Frontal cortex (tissue), 4 donors: Measurements from ENCODE around the gene ROR2. TPM values are rescaled to one million over a fixed set of nuclear protein-coding genes. Genes with fewer than 3 reads are reported as not detected.
A peak's percentile ranks its signal among the peaks of the same experiment; 100 is the strongest.

Experiments used
- DNase-seq, 2 donors: peaks; one replicate each; pipeline ENCODE4 v3.0.0; 2012; ENCODE audit warnings: low spot score in 2 of 2
- FAIRE-seq: peaks from 2 replicates; lab custom pipeline; 2012; peaks lifted over from hg19 to GRCh38; lab: Jason Lieb, UNC
- total RNA-seq: library from RNA; depleted of rRNA; stranded (reverse); fragments of >200 nt; gene quantifications from one replicate; pipeline ENCODE4 v1.2.3, GENCODE V29; 2014
- donor health status: control.
- donor health status: control.
- donor health status: control.

The ROR2 gene
- total RNA-seq, 1 donor from 2014 or later, result 0.82 TPM

DNA sequence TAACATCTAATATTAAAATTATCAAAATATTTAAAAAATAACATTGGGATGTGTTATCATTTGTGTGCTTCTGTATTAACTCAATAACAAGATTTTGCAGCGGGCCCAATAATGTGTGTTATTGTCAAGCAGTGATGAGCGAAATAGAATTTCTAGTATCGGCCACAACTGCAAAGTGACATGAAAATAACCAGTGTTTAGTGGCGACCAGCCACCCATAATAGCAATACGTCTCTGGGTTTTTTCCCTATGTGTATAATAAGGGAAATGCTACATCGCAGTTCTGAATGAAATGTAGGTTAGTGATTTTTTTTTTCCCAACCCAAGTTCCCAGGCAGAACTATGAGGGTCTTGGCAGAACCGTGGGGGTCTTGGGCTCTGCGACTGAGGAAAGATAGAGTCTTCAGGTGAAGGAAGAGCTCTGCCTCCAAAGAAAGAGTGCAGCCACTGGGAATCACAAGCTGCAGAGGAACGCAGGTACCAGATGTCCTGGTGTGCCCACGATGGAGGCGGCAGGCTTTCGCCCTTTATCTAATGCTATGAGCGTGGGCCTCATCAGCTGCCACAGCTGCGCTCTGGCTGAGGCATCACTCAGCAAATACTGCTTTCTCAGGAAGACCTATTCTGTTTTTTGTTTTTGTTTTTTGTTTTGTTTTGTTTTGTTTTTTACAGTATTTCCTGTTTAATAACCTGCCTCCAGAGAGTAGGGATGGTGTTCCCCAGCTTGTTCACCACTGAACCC is 235.0 kb downstream of the ROR2 start:
- FAIRE-seq (no peak), DNase-seq (no peak)

DNA sequence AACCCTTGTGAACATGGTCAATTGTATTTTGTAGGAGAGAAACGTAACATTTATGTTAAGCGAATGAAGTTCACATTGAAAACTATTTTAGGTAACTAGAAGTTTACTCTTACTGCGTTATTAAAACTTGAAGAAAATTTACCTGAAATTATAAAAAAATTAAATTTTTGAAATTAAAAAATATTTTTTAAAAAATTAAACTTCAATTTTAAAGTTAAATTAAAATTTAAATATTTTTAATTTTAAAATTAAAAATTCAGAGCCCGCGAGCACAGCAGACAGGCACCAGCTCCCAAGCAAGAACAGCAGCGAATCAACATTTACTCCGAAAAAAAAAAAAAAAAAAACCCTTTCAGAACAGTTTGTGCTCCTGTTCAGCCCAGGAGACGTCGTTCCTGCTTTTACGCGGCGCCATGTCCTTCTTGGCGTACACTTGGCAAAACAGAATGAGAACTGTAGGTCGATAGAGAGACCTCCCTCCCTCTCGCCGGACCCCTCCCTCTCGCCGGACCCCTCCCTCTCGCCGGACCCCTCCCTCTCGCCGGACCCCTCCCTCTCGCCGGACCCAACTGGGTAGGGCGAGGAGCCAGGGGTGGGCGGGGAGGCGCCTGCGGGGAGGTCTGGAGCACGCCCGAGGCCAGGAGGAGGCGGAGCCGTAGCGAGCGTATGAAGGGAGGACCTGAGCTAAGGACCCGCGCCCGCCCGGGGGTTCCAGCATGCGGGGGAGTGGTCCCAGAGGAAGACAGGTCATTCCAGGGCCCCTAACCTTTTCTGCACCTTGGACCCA is 235.8 kb downstream of the ROR2 start:
- DNase-seq, result no peak
- FAIRE-seq, result peak; percentile 84

DNA sequence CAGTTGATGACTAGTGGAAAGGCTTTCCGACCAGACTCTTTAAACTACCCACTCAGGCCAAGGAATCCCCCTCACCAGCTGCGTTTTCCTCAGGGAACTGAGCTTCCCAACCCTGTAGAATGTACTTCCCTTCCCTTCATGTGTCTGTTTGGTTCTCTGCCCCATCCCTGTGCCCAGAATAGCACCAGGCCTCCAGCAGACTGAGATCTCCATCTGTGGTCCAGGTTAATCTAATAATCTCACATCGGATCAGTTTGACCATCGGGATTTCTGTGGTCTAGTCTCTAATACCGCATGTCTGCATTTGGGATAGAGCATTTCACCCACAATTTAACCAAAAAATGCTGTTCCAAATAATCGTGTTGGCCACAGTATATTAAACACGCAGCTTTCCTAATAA is 237.2 kb downstream of the ROR2 start:
- no peak for FAIRE-seq
- no peak for DNase-seq

DNA sequence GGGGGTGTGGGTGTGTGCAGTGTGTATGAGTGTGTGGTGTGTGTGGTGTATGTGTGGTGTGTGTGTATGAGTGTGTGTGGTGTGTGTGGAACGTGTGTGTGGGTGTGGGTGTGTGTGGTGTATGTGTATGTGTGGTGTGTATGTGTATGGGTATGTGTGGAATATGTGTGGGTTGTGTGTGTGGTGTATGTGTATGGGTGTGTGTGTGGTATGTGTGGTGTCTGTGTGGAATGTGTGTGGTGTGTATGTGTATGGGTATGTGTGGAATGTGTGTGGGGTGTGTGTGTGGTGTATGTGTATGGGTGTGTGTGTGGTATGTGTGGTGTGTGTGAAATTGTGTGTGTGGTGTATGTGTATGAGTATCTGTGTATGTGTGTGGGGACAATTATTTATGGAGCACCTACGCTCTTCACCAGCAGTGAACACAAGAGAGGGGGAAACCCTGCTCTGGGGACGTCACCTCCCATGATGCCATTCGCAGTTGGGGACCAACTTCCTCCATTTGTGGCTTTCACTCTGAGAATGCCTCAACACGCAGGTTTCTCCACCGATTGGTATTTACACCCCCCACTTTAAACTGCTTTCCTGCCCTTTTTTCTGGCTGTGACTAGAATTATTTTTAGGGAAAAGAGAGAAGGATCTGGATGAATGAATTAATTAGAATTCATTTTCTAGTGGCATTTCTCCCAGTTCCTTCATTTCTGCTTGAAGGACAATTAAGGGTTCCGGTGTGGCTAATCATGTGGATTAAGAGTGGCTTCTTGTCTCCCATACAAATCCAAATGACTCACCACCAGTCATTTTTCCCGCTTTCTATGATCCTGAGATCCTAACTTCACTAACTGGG is 238.1 kb downstream of the ROR2 start:
- no peak for FAIRE-seq
- no peak for DNase-seq

DNA sequence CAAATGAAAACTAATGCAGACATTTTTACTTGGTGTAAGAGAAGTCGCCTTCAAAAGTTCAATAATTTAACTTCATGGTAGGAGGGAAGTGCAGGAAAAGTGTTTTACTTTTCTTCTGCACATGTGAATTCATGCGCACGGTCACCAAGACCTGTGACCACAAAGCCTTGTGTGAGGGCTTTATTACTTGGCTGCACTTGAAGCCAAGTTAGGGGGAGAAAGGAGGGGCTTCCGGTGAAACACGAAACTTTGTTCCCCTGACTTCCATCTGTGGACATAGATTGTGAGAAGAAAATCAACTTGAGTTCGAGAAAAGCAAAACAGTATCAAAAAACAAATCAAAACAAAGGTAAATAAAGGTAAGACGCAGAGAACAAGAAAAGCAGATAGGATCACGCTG is 239.9 kb downstream of the ROR2 start:
- DNase-seq (no peak), FAIRE-seq (no peak)

DNA sequence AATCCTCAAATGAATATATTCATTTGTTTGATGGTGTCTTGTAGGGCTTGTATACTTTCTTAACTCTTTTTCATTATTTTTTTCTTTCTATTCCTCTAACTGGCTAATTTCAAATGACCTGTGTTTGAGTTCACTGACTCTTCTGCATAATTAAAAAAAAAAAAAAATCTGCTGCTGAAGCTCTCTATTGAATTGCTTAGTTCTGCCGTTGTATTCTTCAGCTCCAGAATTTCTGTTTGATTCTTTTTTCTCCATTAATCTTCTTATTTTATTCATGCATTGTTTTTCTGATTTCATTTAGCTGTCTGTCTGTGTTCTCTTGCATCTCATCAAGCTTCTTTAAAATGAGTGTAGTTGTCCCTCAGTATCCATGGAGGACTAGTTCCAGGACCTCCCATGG is 244.6 kb downstream of the ROR2 start:
- no peak for FAIRE-seq
- DNase-seq, result no peak

DNA sequence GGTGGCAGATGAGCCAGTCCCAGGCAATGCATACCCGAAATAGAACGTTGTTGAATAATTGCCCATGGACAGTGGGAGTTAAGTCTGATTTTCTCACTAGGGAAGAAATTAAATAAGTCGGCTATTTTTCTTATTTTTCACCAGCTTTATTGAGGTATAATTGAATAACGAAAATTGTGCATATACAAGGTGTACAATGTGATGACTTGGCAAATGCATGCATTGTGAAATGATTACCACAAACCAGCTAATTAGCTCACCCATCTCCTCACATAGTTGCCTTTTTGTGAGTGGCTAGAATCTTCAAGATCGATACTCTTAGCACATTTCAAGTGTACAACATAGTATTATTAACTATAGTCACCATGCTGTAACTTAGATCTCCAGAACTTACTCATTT is 249.6 kb downstream of the ROR2 start:
- no peak for DNase-seq
- no peak for FAIRE-seq

DNA sequence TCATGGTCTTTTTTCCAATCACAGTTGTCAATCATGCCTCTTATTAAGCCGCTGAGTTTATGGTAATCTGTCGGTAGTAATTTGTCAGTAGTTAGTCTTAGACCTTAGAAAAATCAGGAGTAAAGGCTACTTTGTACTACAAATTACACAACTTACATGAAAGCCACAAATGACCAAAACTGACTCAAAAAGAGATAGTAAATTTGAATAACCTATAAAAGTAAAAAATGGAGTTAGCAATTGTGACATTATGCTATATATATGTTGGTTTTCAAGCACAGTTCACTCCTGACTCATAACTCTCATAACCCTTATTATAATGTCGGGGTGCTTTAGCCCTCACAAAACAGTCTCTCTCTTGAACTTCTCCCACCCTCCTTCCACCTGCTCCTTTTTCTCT is 251.8 kb downstream of the ROR2 start:
- FAIRE-seq (no peak), DNase-seq (no peak)

DNA sequence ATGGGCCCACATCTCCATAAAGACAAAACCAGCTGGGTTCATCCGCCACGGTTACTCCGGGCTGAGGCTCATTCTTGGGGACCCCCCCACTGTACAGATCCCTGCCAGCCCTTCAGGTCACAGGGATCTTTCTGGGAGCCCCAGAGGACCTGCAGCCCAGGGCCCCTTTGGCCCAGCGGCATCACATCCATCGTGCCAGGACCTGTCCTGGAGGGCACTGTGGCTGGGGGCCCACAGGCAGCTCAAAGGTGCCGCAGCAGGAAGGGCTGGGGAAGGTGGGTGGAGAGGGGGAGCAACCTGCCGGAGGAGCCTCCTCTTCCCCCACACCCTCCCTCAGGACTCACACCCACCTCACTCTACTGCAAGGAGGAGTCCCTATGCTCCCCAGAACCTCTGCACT is 252.8 kb downstream of the ROR2 start:
- DNase-seq (no peak), FAIRE-seq (no peak)

DNA sequence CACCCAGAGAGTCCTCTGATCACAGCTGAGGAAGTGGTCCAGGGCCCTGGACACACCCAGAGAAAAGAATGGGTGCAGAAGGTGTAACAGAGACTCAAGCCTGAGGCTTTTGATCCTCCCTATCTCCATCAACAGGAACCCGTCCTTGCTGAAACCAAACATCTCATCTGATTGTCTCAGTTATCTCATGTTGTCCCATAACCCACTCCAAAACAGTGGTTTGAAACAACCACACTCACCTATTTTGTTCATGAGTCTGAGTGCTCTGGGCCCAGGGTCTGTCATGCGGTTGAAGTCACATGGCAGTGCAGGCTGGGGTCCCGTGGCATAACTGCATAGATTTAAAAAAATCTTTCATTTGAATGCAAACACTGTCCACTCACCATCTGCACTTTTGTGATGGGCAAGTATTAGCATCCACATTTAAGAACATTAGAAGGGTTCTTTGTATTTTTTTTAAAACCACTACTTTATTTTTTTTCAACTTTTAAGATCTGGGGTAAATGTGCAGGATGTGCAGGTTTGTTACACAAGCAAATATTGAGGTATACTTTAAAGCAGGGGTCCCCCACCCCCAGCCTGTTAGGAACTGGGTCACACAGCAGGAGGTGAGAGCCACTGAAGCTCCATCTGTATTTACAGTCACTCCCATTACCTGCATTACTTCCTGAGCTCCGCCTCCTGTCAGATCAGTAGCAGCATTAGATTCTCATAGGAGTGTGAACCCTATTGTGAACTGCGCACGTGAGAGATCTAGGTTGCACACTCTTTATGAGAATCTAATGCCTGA is 255.8 kb downstream of the ROR2 start:
- FAIRE-seq (no peak), DNase-seq (no peak)

DNA sequence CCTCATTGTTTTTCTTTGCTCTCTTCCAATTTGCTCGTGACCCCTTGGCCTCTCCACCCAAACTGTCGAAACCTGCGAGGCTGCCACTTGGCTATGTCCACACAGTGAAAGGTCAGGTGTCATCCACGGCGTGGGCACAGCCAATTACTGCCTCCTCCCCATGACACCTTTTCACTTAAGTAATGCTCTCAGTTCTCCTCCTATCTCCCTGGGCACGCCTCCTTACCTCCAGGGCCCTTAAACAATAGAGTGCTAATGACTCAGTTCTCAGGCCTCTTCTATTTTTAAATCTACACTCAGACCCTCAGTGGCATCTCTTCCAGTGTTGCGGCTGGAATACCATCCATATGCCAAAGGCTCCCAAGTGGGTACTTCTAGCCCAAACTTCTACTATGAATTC is 256.8 kb downstream of the ROR2 start:
- FAIRE-seq, result no peak
- DNase-seq, result no peak

DNA sequence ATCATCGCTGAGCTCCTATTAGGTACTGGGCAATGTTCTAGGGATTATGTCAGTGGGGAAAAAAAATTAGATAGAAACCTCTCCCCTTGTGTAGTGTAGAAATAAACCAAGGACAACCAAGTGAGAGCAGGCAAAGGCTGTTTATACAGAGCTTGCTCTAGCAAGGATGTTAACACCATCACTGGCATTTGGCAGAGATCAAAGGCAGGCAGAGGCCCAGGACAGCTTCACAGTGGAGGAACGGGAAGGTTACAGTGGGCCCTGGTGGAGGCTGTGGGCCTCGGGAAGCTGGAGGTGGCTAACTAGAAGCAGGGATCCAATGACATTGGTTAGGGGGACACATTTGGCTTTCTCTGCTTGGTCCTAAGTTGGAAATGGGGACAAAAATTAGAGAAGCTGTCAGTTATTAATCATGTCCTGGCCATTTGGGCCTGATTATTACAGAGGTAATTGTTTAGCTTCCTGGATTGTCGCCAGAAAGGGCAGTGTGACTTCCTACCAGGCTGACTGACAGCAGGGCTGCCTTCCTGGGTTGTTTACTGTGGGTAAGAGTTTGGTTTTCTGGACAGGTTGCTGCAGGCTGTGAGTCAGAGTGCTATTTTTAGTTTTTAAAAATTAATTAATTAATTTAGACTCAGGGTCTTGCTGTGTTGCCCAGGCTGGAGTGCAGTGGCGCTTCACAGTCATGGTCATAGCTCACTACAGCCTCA is 259.3 kb downstream of the ROR2 start:
- FAIRE-seq (no peak), DNase-seq (no peak)

DNA sequence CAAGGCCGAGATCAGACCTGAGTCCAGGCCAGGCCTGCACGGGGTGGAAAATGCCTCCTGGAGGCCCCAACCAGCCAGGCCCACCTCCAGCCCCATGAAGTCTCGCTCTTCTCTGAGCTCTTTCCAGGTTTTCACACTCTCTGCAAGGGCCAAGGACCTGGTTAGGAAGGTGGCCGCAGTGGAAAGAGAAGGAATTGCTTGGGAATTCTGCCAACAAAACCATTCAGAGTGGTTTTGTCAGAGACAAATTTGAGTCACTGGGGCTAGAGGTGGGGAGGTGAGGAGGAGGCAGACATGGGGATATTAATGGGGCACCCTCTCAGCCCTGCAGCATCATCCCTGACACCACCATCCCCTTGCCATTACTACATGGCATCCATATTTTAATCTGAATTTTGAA is 261.0 kb downstream of the ROR2 start:
- FAIRE-seq, result no peak
- no peak for DNase-seq

DNA sequence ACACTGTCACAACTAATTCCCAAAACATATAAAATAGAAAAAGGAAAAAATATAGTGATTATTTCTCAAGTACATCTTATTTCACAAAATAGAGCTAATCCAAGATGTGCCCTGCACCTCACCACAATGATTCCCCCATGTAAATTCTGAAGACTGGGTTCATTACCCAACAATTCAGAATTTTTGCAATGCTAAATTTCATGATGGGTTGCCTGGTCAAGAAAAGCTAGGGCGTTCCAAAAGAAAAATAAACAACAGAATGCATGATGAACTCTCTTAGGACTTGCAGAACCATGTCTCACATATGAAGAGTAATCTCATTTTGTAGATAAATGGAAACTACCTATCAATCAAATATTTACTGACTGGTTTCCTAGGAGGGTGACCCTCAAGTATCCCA is 266.8 kb downstream of the ROR2 start:
- no peak for FAIRE-seq

DNA sequence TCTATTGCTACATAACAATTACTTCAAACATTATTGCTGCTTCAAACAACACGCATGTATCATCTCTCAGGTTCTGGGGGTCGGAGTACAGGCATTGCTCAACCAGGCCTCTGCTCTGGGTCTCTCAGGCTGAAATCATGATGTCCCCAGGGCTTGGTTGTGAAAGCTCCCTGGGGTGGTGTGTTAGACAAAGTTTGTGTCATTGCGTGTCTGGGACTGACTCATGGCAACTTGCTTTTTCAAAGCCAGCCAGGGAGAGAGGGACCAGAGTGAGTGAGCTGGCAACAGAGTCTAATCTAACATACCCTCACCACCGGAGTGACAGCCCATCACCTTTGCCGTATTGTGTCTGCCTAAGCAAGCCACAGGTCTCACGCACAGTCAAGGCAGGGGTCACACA is 267.2 kb downstream of the ROR2 start:
- FAIRE-seq, result no peak
- DNase-seq, result no peak

More for the DNA sequence above, 266.8 kb downstream of the ROR2 start:
- no peak for DNase-seq

DNA sequence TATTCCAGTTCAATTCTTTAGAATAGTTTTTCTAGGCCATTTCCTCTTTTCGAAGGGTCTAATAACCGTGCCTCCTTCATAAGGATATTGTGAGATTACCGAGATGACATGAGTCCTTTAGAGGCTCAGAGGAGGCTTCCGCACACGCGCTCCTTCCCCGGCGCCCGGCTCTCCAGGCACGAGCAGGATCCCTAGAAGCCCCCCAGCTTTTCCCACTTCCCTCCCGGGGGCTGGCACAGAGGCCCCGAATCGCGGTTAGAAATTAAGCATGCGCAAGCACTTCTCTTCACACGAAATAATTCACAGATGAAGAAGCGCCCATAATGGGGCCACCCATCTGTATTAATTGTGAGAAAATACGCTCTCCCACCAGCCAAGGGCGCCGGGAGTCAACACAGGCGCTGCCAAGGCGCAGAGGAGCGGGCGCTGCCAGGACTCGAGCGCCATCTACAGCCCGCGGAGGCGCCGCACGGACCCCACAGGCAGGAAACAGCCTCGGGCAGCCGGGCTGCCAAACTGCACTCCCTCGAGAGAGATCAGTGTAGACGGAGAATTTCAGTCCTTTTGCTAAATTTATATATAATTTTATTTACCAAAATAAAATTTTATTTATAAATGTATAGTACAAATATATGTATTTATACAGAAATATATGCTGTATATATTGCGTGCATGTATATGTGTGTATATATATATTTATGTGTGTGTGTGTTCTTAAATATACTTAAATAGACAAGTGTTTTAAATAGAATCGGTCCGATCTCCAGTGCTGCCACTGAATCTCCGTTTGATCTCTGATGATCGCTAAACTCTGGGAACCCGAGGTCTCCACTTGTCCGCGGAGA is 268.3 kb downstream of the ROR2 start:
- DNase-seq (peak; percentile 69 to 87), FAIRE-seq (no peak)

DNA sequence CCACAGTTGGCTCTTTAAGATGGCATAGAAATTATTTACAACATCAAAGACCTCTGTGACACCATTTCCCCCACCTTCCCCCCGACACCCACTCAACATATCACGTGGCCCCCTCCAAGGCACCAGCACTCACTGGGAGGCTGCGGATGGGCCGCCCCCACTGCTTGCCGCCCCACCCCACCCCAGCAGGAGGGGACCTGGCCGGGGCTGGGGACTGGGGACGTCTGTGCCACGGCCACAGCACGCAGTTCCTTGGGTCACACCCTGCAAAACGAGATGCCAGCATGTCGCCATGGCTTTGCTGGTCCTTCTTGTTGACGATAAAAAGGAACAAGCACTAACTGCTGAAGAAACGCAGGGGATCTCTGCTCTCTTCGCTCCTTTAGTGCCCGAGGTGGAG is 269.0 kb downstream of the ROR2 start:
- DNase-seq (no peak), FAIRE-seq (no peak)

DNA sequence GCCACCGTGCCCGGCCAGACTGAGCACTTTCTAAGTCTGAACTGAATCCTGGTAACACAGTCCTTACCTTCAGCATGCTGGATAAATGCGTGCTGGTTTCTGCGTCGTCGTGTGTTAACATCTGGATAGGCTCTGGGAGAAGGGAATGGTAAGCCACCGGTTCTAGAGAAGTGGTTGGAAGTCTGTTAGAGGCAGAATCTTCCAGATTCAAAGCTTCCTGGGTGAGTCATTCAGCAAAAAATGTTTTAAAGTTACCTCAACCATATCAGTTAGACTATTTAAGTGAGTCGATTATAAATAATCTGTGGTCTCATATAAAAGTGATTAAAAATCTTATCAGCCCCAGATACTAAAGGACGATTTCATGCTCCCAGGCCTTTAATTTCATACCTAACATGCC is 269.9 kb downstream of the ROR2 start:
- FAIRE-seq (no peak), DNase-seq (no peak)
